K562 (cell line): ENCODE results near the gene CPED1. TPM values are rescaled to one million over a fixed set of nuclear protein-coding genes. Genes with fewer than 3 reads are reported as not detected.

Experiments
- ASH1L ChIP-seq: fragments of 450-650 bp; IDR thresholded peaks from 2 replicates; pipeline ENCODE4 v1.6.1; 2018; ENCODE audit warnings: borderline replicate concordance, mild to moderate bottlenecking, low read depth; ENCODE audit not compliant: partially characterized antibody
- CCAR2 ChIP-seq: fragments of 200-400 bp; formaldehyde crosslinking; IDR thresholded peaks from 2 replicates; pipeline ENCODE4 v1.6.1; 2017; ENCODE audit warnings: mild to moderate bottlenecking, low read depth, low read length
- ETS1 ChIP-seq: conservative IDR thresholded peaks from 2 replicates; pipeline ENCODE4 v1.6.1; 2011; ENCODE audit warnings: low read depth, mild to moderate bottlenecking, low read length; ENCODE audit not compliant: control insufficient read depth
- FOXA3 ChIP-seq, 2 experiments: fragments of 450-650 bp in 1 of 2; sonication (generic) in 1 of 2; formaldehyde crosslinking; IDR thresholded peaks in 1 of 2; conservative IDR thresholded peaks in 1 of 2; 2 replicates each; pipeline versions ENCODE4 v1.4.0 to v1.8.0; 2020 to 2022; ENCODE audit warnings: mild to moderate bottlenecking in 2 of 2, missing genetic modification reagents in 1 of 2
- GATAD2A ChIP-seq: fragments of 450-650 bp; IDR thresholded peaks from 2 replicates; pipeline ENCODE4 v1.6.1; 2017
- HIVEP1 ChIP-seq: fragments of 250-450 bp; sonication (Bioruptor Pico); IDR thresholded peaks from 2 replicates; pipeline ENCODE4 v1.4.0; 2020; ENCODE audit warnings: mild to moderate bottlenecking
- JUNB ChIP-seq: fragments of 450-650 bp; formaldehyde crosslinking; conservative IDR thresholded peaks from 2 replicates; pipeline ENCODE4 v1.4.0; 2020; ENCODE audit warnings: mild to moderate bottlenecking
- MCM2 ChIP-seq: fragments of 450-650 bp; IDR thresholded peaks from 2 replicates; pipeline ENCODE4 v1.6.1; 2017; ENCODE audit warnings: low read depth, mild to moderate bottlenecking
- MECOM ChIP-seq: fragments of 250-450 bp; sonication (Bioruptor Pico); IDR thresholded peaks from 2 replicates; pipeline ENCODE4 v1.8.0; 2022; ENCODE audit warnings: inconsistent platforms
- NBN ChIP-seq: fragments of 450-650 bp; IDR thresholded peaks from 2 replicates; pipeline ENCODE4 v1.6.1; 2016; ENCODE audit warnings: low read depth, mild to moderate bottlenecking
- RBM14 ChIP-seq: fragments of 200-400 bp; formaldehyde crosslinking; IDR thresholded peaks from 2 replicates; pipeline ENCODE4 v1.6.1; 2018; ENCODE audit warnings: low read depth, mild to moderate bottlenecking, low read length, moderate library complexity, borderline replicate concordance; ENCODE audit not compliant: insufficient read depth
- SRSF3 ChIP-seq: fragments of 200-400 bp; formaldehyde crosslinking; IDR thresholded peaks from 2 replicates; pipeline ENCODE4 v1.6.1; 2016; ENCODE audit warnings: mild to moderate bottlenecking, low read length, moderate library complexity; ENCODE audit not compliant: insufficient read depth
- TAF1 ChIP-seq: IDR thresholded peaks from 2 replicates; pipeline ENCODE4 v1.6.1; 2011; ENCODE audit warnings: mild to moderate bottlenecking, low read length, moderate library complexity; ENCODE audit not compliant: insufficient read depth, control insufficient read depth, severe bottlenecking; ENCODE audit errors: extremely low read depth
- TEAD4 ChIP-seq, 2 experiments: sonication (generic) in 1 of 2; formaldehyde crosslinking in 1 of 2; IDR thresholded peaks; 2 replicates each; pipeline versions ENCODE4 v1.6.1 to v1.8.0; 2012 to 2022; ENCODE audit warnings: borderline replicate concordance in 1 of 2, inconsistent platforms in 1 of 2, low read length in 1 of 2, mild to moderate bottlenecking in 1 of 2, missing genetic modification reagents in 1 of 2
- ZBTB5 ChIP-seq: fragments of 450-650 bp; IDR thresholded peaks from 2 replicates; pipeline ENCODE4 v1.6.1; 2017; ENCODE audit warnings: antibody characterized with exemption
- ZNF512 ChIP-seq: IDR thresholded peaks from 2 replicates; pipeline ENCODE4 v1.6.1; 2016; ENCODE audit warnings: missing genetic modification characterization, missing compliant biosample characterization
- ZNF778 ChIP-seq: fragments of 450-650 bp; formaldehyde crosslinking; IDR thresholded peaks from 2 replicates; pipeline ENCODE4 v1.4.0; 2020; ENCODE audit warnings: mild to moderate bottlenecking, moderate library complexity
- polyA plus RNA-seq, 8 experiments: library from polyadenylated mRNA; depleted of rRNA in 4 of 8; stranded (reverse) in 5 of 8; unstranded in 3 of 8; fragments of >200 nt; fragmentation: Nextera tagmentation in 2 of 8; fragmentation: Illumina TruSeq in 1 of 8; extraction: Ambion mirVana in 2 of 8; extraction: Trizol in 1 of 8; gene quantifications; 2 replicates each; pipeline versions ENCODE4 v1.2.1 to v1.2.3, GENCODE V29; 2011 to 2014; ENCODE audit warnings: inconsistent platforms in 1 of 8, missing spikeins in 1 of 8
- total RNA-seq, 7 experiments: library from RNA; depleted of rRNA in 6 of 7; stranded (reverse); fragments of >200 nt in 6 of 7; fragmentation: Illumina TruSeq in 2 of 7; extraction: Trizol in 2 of 7; gene quantifications; 2 replicates each; pipeline versions ENCODE4 v1.2.1 to v1.2.3, GENCODE V29; 2011 to 2021; ENCODE audit warnings: low replicate concordance in 1 of 7
- TF ChIP-seq, protein P1 (sequence below): fragments of 450-650 bp; IDR thresholded peaks from 2 replicates; pipeline ENCODE4 v1.6.1; 2016; ENCODE audit warnings: missing biosample characterization, missing genetic modification characterization
- TF ChIP-seq, protein P2 (sequence below): fragments of 250-450 bp; sonication (Bioruptor Pico); IDR thresholded peaks from 2 replicates; pipeline ENCODE4 v1.8.0; 2021; ENCODE audit warnings: moderate library complexity, mild to moderate bottlenecking, inconsistent platforms

Gene CPED1
- total and polyA plus RNA-seq, 9 of the 15 experiments (the other 6 are each of a cell fraction or from before 2014, with no cell fraction given), result 195 to 393 (median 290) TPM

DNA sequence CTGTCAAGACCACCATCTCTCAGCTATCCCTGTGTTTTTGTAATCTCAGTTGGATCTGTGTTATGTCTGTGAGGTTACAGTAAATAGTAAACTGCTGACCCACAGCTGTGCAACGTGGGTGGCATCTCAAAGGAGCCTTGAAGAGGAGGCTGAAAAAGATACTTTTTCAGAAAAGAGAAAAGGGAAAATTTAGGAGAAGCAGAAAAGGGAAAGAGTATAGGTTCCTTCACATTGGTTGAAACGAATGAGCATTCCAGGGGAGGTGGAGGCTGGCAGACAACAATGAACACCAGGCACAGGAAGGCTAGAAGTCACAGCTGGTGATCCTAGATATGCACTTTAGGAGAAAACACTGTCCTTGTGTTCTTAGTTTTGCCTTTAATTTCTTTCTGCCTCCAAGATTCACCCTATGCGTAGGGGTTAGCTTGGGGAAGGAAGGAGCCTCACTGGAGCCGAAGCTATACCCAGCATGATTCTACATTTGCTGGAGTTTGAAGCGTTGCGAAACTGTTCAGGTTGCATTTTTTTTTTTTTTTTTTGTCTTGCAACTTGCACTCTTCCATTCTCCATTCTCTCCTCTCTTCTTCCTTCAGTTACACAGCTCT, 18.3 kb downstream of the CPED1 start (continued):
- TF ChIP-seq TEAD4 (IDR thresholded peaks at IDR 0.05; ENCODE audit: low read length) (peak; percentile 75), TEAD4 (CRISPR knock-in tag; IDR thresholded peaks at IDR 0.05; ENCODE audit: borderline replicate concordance) (no peak), RBM14 (no peak), HIVEP1 (CRISPR knock-in tag) (no peak), TAF1 (no peak), ASH1L (no peak), MCM2 (no peak), FOXA3 (CRISPR knock-in tag; conservative IDR thresholded peaks at IDR 0.05 in 1 of 2, IDR thresholded peaks at IDR 0.05 in 1 of 2) (no peak), GATAD2A (peak; percentile 29; the same call in 1 of the 2 replicates), JUNB (CRISPR knock-in tag) (no peak), MECOM (CRISPR knock-in tag) (0 out of 2 replicates have a peak, but pooled peaks have one; percentile 12), ZBTB5 (no peak; the same call in 1 of the 2 replicates), SRSF3 (no peak), NBN (peak; percentile 58), ZNF512 (tag) (no peak), ETS1 (no peak), ZNF778 (no peak), CCAR2 (no peak)
- TF ChIP-seq, protein P1, sequence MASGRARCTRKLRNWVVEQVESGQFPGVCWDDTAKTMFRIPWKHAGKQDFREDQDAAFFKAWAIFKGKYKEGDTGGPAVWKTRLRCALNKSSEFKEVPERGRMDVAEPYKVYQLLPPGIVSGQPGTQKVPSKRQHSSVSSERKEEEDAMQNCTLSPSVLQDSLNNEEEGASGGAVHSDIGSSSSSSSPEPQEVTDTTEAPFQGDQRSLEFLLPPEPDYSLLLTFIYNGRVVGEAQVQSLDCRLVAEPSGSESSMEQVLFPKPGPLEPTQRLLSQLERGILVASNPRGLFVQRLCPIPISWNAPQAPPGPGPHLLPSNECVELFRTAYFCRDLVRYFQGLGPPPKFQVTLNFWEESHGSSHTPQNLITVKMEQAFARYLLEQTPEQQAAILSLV, result peak; percentile 46; the same call in 1 of the 2 replicates
- TF ChIP-seq, protein P2, sequence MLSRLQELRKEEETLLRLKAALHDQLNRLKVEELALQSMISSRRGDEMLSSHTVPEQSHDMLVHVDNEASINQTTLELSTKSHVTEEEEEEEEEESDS (CRISPR knock-in tag), result no peak
